RKO (cell line): ENCODE data around the gene DFFB.

Source experiments
- DNase-seq: peaks from one replicate; pipeline ENCODE4 v3.0.0-alpha.2; 2016; ENCODE audit warnings: low spot score

Gene DFFB

DNA sequence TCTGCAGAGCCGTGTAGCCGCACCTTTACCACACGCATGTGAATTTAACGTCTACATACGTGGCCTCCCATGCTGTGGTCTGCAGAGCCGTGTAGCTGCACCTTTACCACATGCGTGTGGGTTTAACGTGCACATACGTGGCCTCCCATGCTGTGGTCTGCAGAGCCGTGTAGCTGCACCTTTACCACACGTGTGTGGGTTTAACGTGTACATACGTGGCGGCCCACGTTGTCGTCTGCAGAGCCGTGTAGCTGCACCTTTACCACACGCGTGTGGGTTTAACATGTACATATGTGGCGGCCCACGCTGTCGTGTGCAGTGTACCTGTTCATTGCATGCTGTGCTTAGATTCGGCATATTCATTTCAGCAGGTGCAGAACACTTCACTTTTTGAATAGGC is 17.5 kb downstream of the DFFB start:
- DNase-seq: no peak

GRCh38 chr1:3876716-3877115 is 19.4 kb downstream of the DFFB start:
- DNase-seq: no peak

DNA sequence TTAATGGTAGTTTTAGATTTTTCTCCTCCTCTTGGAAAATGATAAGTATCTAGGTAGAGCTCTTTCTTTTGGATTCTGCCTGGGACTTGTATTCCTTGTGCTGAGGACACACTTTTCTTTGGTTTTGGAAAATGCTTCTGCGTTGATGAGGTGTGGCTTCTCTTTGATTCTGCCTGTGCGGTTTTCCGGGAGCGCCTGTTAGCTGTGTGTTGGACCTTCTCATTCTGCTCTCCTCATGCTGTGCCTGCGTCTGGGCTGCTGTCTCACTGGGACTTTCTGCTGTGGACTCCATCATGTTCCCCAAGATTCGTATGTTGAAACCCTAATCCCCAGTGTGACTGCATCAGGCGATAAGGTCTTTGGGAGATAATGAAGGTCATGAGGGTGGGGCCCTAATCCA is 21.8 kb downstream of the DFFB start:
- no peak for DNase-seq

DNA sequence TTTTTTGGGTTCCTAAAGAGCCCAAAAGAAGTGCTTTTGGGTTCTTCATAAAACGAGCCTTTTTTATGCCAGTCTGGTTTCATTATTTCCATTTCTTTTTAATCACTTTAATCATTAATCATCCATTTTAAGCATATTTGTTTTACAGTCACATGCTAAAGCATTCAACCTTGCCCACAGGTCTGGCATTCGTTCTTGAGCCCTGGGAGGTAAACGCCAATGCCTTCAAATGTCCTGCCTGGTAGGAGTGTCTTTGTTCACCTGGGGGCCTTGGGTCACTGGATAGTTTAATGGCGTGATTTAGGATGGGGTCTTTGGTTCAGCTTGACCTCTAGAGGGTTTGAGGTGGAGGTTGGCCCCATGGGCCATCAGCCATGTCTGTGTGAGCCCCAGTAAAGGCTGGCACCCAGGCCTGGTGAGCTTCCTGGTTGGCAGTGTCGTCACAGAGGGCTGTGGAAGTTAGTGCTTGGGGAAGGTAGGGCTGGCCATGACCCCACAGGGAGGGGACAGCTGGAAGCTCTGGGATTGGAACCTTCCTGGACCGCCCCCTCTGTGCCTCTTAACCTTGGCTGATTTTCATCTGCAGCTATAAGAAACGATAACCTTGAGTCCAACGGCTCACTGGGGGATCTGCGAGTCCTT is 22.6 kb downstream of the DFFB start:
- DNase-seq: no peak

DNA sequence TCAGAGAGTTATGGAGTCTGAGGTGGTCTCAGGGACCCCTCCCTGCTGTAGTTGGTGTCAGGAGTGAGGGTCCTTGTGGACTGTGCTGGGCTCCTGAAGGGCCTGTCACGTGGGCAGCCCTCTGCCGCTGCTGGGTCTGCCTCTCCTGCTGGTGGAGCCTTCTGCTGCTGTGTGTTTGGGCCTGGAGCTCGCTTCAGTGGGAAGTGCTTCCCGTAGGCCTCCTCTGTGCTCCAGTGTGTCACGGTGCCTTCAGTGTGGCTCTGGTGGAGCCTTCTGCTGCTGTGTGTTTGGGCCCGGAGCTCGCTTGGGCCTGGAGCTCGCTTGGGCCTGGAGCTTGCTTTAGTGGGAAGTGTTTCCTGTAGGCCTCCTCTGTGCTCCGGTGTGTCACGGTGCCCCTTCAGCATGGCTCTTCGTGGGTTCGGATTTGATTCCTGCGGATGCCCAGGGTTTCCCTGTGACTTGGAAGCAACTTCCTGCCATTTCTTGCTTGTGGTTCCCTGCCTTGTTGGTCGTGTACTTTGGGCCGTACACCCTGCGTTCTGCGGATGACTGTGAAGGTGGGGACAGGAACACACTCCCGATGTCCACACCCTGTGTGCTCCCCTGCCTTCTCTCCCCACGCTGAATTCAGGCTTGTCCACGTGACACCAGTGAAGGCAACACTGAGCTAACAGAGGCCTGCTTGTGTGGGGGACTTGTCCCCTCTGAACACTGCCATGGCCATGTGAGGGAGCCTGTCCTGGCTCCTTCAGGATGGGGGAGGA is 23.3 kb downstream of the DFFB start:
- DNase-seq: no peak

GRCh38 chr1:3881193-3881480 is 23.9 kb downstream of the DFFB start:
- DNase-seq: no peak

DNA sequence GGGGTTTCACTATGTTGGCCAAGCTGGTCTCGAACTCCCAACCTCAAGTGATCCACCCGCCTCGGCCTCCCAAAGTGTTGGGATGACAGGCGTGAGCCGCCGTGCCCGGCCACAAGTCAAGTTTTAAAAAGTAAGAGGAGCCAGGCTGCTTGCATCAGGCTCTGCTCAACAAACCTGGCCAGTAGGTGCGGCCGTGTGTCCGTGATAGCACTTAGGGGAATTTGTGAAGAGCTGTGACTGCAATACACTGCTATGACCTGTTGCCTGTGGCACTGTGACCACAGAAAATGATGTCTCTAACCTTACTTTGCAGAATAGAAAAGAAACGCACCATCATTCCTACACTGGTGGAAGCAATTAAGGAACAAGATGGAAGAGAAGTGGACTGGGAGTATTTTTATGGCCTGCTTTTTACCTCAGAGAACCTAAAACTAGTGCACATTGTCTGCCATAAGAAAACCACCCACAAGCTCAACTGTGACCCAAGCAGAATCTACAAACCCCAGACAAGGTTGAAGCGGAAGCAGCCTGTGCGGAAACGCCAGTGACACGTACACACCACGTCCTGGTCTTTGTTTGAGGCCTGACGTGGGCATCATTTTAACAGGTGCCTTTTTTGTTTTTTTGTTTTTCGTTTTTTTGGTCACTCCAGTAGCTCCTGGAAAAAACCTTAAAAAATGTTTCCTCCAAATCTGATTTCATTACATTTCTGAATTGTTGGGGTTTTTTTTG is 26.1 kb downstream of the DFFB start:
- no peak for DNase-seq

GRCh38 chr1:3884966-3885365 is 27.7 kb downstream of the DFFB start:
- no peak for DNase-seq

DNA sequence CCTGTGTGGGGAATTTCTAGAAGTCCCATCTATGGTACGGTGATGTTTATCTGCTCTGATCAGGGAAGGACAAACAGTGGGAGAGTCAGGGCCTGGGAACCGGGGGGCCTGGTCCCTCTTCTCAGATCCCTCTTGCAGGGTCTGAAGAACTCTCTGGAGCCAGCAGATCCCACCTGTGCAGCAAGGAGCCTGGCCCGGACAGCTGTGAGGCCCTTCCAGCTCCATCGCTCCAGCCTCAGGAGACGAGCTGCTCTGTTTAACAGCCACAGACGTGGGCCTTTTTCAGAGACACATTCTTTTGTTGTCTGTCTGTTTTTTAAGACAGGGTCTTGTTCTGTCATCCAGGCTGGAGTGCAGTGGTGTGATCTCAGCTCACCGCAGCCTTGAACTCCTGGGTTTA is 28.3 kb downstream of the DFFB start:
- DNase-seq: no peak

DNA sequence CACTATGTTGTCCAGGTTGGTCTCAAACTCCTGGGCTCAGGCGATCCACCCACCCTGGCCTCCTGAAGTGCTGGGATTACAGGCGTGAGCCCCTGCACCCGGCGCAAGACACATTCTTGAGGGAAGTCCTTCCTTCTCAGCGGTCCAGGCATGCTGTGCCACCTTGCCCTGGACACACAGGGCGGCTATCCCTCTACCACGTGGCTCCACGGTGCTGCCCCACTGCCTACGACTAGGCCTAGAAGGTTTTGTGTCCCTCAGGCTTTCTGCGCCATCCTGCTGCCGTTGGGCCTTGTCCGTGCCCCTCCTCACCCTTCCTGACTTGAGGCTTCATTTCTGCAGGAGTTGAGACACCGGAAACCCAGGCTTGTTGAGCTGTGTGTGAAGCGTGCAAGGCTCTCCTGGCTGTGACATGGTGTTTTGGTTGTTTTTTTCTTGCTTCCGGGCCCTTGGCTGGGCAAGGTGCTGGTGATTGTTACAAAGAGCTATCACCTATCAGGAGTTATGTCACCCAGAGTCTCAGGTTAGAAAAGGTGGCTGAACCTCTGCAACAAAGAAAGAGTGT is 28.9 kb downstream of the DFFB start:
- DNase-seq: no peak

- no peak for DNase-seq
These were observed 29.4 kb downstream of the DFFB start for GRCh38 chr1:3886691-3887090.

DNA sequence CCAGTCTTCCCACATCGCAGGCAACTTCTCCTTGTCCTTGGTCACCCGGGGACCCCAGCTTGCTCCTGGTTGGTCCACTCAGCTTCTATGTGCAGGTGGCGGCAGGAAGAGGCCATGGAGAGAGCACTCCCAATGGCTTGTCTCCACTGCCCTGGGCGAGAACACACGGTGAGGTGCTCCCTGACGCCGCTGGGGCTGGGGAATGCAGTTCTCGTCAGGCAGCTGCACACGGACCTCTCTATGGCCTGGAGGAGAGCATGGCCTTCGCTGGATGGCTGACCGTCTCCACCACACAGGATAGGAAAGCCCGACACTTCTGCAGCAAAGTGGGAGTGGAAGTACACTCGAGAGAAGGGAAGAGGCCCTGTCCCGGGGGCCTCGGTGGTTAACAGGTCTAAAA is 31.0 kb downstream of the DFFB start:
- no peak for DNase-seq

GRCh38 chr1:3889936-3890335 is 32.7 kb downstream of the DFFB start:
- no peak for DNase-seq

DNA sequence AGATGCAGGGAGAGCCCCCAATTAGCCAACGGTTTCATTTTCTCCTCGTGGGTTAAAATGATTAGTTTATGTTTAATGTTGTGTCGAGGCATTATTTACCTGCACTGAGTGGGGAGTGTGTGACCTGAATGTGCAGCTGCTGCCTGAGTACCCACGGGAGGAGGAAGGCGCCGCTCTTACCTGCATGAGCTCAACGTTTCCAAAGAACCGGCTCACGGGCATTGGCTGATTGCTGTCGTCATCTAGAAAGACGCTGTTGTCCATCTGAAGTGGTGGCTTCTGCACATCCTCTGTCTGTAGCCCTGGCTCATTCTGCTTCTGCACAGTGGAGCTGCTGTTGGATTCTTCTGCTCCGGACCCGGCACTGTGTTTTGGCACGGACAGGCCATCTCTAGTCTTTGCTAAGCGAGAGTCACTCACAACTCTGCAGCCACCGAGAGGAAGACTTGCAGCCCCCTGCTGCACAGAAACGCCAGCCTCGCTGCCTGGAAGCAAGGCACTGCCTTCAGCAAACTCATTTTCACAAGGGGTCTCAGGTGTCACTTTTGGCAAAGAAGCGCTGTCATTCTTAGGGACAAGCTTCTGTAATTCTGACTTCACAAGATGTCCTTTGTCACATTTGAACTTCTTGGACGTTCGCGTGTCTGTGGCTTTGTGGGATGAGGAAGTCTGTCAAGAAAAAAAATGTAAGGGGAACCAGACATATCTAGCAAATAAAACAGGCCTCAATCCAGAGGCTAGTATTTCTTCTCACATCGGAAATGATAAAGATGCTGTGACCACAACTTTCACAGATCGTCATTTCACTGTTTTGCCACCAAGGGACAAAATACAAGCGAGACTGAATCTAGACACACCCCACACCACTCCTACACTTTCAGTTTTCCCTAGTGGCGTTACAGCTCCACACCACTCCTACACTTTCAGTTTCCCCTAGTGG is 33.4 kb downstream of the DFFB start:
- DNase-seq: no peak

GRCh38 chr1:3891329-3891865 is 34.1 kb downstream of the DFFB start:
- DNase-seq: no peak

GRCh38 chr1:3892748-3893147 is 35.5 kb downstream of the DFFB start:
- DNase-seq: no peak

GRCh38 chr1:3893190-3893589 is 35.9 kb downstream of the DFFB start:
- DNase-seq: no peak

DNA sequence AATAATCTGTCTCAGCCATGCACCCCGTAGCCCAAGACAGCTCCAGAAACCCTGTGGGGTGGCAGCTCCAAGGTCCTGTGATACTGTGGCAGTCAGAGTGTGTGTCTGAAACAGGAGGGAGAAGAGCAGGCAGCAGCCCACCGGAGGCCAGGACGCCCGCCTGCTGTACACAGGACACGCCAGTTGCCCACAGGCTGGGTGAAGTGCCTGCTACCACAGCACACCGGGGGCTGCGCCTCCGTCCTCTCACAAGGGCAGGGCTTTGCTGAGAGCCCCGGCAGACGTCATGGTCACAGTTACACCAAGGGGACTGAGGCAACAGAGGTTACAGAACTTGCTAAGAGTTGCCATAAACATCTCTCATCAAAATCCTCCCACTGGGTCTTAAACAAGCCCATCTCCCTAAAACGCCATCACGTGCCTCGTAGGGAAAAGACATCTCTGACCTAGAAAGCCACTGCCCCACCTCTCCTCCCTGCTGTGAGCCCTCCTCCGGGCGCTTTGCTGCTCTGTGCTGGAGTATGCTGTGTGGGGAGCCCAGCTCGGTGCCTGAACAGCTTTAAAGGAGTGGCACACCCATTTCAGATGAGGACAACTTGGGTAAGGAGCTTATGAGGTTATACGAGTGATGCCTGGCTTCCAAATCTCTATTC is 37.5 kb downstream of the DFFB start:
- DNase-seq: no peak

DNA sequence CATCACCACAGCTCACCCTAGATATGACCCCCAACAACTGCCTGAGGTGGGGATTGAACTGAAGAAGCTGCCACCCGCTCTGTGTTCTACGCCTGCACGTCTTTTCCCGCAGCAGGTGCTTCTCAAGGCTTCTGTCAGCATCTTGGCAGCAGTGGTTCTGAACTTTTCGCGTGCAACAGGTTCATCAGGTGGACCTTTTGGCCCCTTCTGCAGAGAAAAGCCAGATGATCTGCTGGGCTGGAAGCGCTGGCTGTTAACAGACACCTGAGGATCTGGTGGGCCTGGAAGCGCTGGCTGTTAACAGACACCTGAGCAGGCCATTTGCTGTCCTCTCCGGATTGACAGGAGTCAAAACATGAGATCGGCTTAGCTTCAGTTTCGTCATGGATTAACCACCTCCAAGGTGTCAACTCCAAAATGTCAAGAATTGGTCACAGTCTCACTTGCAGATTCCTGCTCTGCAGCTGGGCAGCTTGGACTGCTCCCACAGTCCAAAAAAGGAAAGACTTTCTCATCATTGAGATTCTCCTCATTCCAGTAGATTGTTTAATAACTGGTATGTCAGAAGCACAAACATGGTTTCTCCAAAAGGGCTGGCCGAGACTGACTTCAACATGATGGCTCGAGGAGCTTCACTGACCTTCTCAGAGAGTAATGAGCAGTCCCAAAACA is 38.1 kb downstream of the DFFB start:
- DNase-seq: no peak

DNA sequence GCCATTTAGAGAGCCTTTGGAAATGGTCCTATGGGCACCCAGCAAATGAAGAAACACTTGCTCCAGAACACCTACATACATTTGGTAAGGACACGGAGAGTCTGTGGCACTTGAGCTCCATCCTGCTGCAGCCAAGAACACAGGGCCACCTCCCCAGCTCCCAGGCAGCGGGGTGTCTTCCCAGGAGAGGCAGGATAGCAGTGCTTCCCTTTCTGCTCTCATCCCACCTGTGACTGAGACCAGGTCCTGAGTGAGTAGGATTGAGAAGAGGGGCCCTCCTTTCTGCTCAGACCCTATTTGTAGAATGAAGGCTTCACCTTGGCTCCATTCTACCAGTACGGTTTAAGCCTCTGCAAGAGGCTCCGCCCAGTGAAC is 38.7 kb downstream of the DFFB start:
- no peak for DNase-seq
